HepG2 (cell line): ENCODE data around the gene SUN5. TPM values are rescaled to one million over a fixed set of nuclear protein-coding genes. Genes with fewer than 3 reads are reported as not detected.

Experiments
- CHCHD3 ChIP-seq: sonication (generic); formaldehyde crosslinking; IDR thresholded peaks from 2 replicates; pipeline ENCODE4 v1.8.0; 2022; ENCODE audit warnings: mild to moderate bottlenecking, missing genetic modification reagents, moderate library complexity
- E2F1 ChIP-seq: sonication (generic); formaldehyde crosslinking; IDR thresholded peaks from 2 replicates; pipeline ENCODE4 v1.5.0; 2020; ENCODE audit warnings: missing genetic modification reagents
- FOXC1 ChIP-seq: sonication (generic); formaldehyde crosslinking; IDR thresholded peaks from 2 replicates; pipeline ENCODE4 v1.8.0; 2022; ENCODE audit warnings: mild to moderate bottlenecking, missing genetic modification reagents, borderline replicate concordance
- HDAC2 ChIP-seq: sonication (generic); formaldehyde crosslinking; IDR thresholded peaks from 2 replicates; pipeline ENCODE4 v1.4.0; 2020; ENCODE audit warnings: missing genetic modification reagents
- HNRNPH1 ChIP-seq: fragments of 200-400 bp; formaldehyde crosslinking; optimal IDR thresholded peaks from 2 replicates; pipeline ENCODE3; 2017; ENCODE audit warnings: mild to moderate bottlenecking, low read depth, low read length
- HNRNPL ChIP-seq: fragments of 200-400 bp; formaldehyde crosslinking; IDR thresholded peaks from 2 replicates; pipeline ENCODE4 v1.6.1; 2017; ENCODE audit warnings: mild to moderate bottlenecking, low read depth, low read length
- MIER3 ChIP-seq: IDR thresholded peaks from 2 replicates; pipeline ENCODE4 v1.6.1; 2016; ENCODE audit warnings: missing compliant biosample characterization, borderline replicate concordance
- POLR2AphosphoS5 ChIP-seq: IDR thresholded peaks from 2 replicates; pipeline ENCODE4 v1.6.1; 2012; ENCODE audit warnings: low read depth, low read length
- RBFOX2 ChIP-seq: fragments of 200-400 bp; formaldehyde crosslinking; IDR thresholded peaks from 2 replicates; pipeline ENCODE4 v1.6.1; 2017; ENCODE audit warnings: low read depth, mild to moderate bottlenecking, low read length
- RBM22 ChIP-seq: fragments of 200-400 bp; formaldehyde crosslinking; optimal IDR thresholded peaks from 2 replicates; pipeline ENCODE3; 2017; ENCODE audit warnings: mild to moderate bottlenecking, low read length, moderate library complexity
- REPIN1 ChIP-seq: sonication (generic); formaldehyde crosslinking; IDR thresholded peaks from 2 replicates; pipeline ENCODE4 v1.8.0; 2022; ENCODE audit warnings: missing genetic modification reagents, low read depth, mild to moderate bottlenecking, borderline replicate concordance
- TARDBP ChIP-seq: sonication (generic); formaldehyde crosslinking; IDR thresholded peaks from 2 replicates; pipeline ENCODE4 v1.8.0; 2022; ENCODE audit warnings: mild to moderate bottlenecking, missing genetic modification reagents
- UBTF ChIP-seq: sonication (generic); formaldehyde crosslinking; IDR thresholded peaks from 2 replicates; pipeline ENCODE4 v1.4.0; 2020; ENCODE audit warnings: mild to moderate bottlenecking, missing genetic modification reagents
- ZMYM3 ChIP-seq: sonication (generic); formaldehyde crosslinking; IDR thresholded peaks from 2 replicates; pipeline ENCODE4 v1.5.1; 2020; ENCODE audit warnings: mild to moderate bottlenecking, missing genetic modification reagents
- ZNF274 ChIP-seq: sonication (generic); formaldehyde crosslinking; IDR thresholded peaks from 2 replicates; pipeline ENCODE4 v1.5.1; 2020; ENCODE audit warnings: mild to moderate bottlenecking, missing genetic modification reagents
- ZNF333 ChIP-seq: sonication (generic); formaldehyde crosslinking; IDR thresholded peaks from 2 replicates; pipeline ENCODE4 v1.4.0; 2020; ENCODE audit warnings: mild to moderate bottlenecking, missing genetic modification reagents, borderline replicate concordance
- ZNF350 ChIP-seq: sonication (generic); formaldehyde crosslinking; IDR thresholded peaks from 2 replicates; pipeline ENCODE4 v1.4.0; 2020; ENCODE audit warnings: mild to moderate bottlenecking, low read depth, missing genetic modification reagents, borderline replicate concordance
- ZNF354B ChIP-seq: sonication (generic); formaldehyde crosslinking; IDR thresholded peaks from 2 replicates; pipeline ENCODE4 v1.8.0; 2022; ENCODE audit warnings: mild to moderate bottlenecking, missing genetic modification reagents
- ZNF383 ChIP-seq: sonication (generic); formaldehyde crosslinking; IDR thresholded peaks from 2 replicates; pipeline ENCODE4 v1.4.0; 2020; ENCODE audit warnings: missing genetic modification reagents, mild to moderate bottlenecking, borderline replicate concordance
- ZNF720 ChIP-seq: sonication (generic); formaldehyde crosslinking; IDR thresholded peaks from 2 replicates; pipeline ENCODE4 v1.4.0; 2020; ENCODE audit warnings: missing genetic modification reagents
- polyA plus RNA-seq, 8 experiments: library from polyadenylated mRNA; depleted of rRNA in 3 of 8; stranded (reverse) in 7 of 8; unstranded in 1 of 8; fragments of >200 nt; fragmentation: Illumina TruSeq in 4 of 8; extraction: Trizol in 4 of 8; gene quantifications; 2 replicates each; pipeline versions ENCODE4 v1.2.1 to v1.2.3, GENCODE V29; 2011 to 2016; ENCODE audit warnings: low read depth in 4 of 8, missing spikeins in 1 of 8, mixed read lengths in 1 of 8; ENCODE audit not compliant: insufficient read depth in 1 of 8
- total RNA-seq, 5 experiments: library from RNA; depleted of rRNA; stranded (reverse); fragments of >200 nt; fragmentation: Illumina TruSeq; extraction: Trizol; gene quantifications; 2 replicates each; pipeline ENCODE4 v1.2.3, GENCODE V29; 2016; ENCODE audit warnings: low read depth in 1 of 5
- TF ChIP-seq, protein P1 (sequence below): sonication (generic); formaldehyde crosslinking; IDR thresholded peaks from 2 replicates; pipeline ENCODE4 v1.8.1; 2023; ENCODE audit warnings: mild to moderate bottlenecking, missing genetic modification reagents

SUN5 gene
- total and polyA plus RNA-seq, 2 of the 13 experiments (the other 11 are each of a cell fraction or from before 2014, with no cell fraction given), result not detected

- TF ChIP-seq ZMYM3 (CRISPR knock-in tag) (0 out of 2 replicates have a peak, but pooled peaks have one; percentile 28), HNRNPH1 (peak; percentile 94), ZNF350 (CRISPR knock-in tag) (0 out of 2 replicates have a peak, but pooled peaks have one; percentile 15), MIER3 (CRISPR knock-in tag) (no peak), ZNF333 (CRISPR knock-in tag) (no peak), ZNF354B (CRISPR knock-in tag) (no peak), HNRNPL (peak; percentile 55; the same call in 1 of the 2 replicates), POLR2AphosphoS5 (peak; percentile 45; the same call in 1 of the 2 replicates), FOXC1 (CRISPR knock-in tag) (0 out of 2 replicates have a peak, but pooled peaks have one; percentile 17), RBM22 (peak; percentile 89), ZNF720 (CRISPR knock-in tag) (no peak), E2F1 (CRISPR knock-in tag) (no peak), HDAC2 (CRISPR knock-in tag) (no peak), RBFOX2 (peak; percentile 77), CHCHD3 (CRISPR knock-in tag) (0 out of 2 replicates have a peak, but pooled peaks have one; percentile 49), REPIN1 (no peak), ZNF383 (CRISPR knock-in tag) (0 out of 2 replicates have a peak, but pooled peaks have one; percentile 65), TARDBP (CRISPR knock-in tag) (0 out of 2 replicates have a peak, but pooled peaks have one; percentile 33), UBTF (peak; percentile 22; the same call in 1 of the 2 replicates), ZNF274 (CRISPR knock-in tag) (no peak)
- TF ChIP-seq, protein P1, sequence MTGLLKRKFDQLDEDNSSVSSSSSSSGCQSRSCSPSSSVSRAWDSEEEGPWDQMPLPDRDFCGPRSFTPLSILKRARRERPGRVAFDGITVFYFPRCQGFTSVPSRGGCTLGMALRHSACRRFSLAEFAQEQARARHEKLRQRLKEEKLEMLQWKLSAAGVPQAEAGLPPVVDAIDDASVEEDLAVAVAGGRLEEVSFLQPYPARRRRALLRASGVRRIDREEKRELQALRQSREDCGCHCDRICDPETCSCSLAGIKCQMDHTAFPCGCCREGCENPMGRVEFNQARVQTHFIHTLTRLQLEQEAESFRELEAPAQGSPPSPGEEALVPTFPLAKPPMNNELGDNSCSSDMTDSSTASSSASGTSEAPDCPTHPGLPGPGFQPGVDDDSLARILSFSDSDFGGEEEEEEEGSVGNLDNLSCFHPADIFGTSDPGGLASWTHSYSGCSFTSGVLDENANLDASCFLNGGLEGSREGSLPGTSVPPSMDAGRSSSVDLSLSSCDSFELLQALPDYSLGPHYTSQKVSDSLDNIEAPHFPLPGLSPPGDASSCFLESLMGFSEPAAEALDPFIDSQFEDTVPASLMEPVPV (CRISPR knock-in tag), result 0 out of 2 replicates have a peak, but pooled peaks have one; percentile 30
These were observed 11.7 kb upstream of the SUN5 start (continued) for GRCh38 chr20:33015700-33016580.
